GM18870 (cell line): Measurements from ENCODE around the gene C20orf144.

Experiments used
- ATAC-seq: cut with Tn5 transposase; IDR thresholded peaks from one replicate; pipeline ENCODE4 v1.9.1; 2021; ENCODE audit warnings: moderate library complexity; ENCODE audit not compliant: unreplicated experiment

C20orf144 gene

GRCh38 chr20:33649201-33649681 lies 12.9 kb upstream of the C20orf144 start:
- no peak for ATAC-seq

GRCh38 chr20:33650111-33650752 lies 11.9 kb upstream of the C20orf144 start:
- ATAC-seq, result no peak

GRCh38 chr20:33650753-33651561 lies 11.2 kb upstream of the C20orf144 start:
- ATAC-seq, result no peak

GRCh38 chr20:33651562-33652048 lies 10.5 kb upstream of the C20orf144 start:
- ATAC-seq, result no peak

GRCh38 chr20:33653218-33653899 lies 8.8 kb upstream of the C20orf144 start:
- no peak for ATAC-seq

- ATAC-seq, result no peak
Observed at GRCh38 chr20:33653900-33654596, 8.1 kb upstream of the C20orf144 start.

- ATAC-seq, result no peak
Observed at GRCh38 chr20:33654680-33655161, 7.4 kb upstream of the C20orf144 start.

GRCh38 chr20:33655164-33655563 lies 7.0 kb upstream of the C20orf144 start:
- ATAC-seq, result no peak

GRCh38 chr20:33656010-33656782 lies 5.9 kb upstream of the C20orf144 start:
- no peak for ATAC-seq

GRCh38 chr20:33656783-33657703 lies 5.1 kb upstream of the C20orf144 start:
- no peak for ATAC-seq

- no peak for ATAC-seq
Observed at GRCh38 chr20:33657704-33658095, 4.4 kb upstream of the C20orf144 start.

- no peak for ATAC-seq
Observed at GRCh38 chr20:33658510-33658909, 3.6 kb upstream of the C20orf144 start.

GRCh38 chr20:33658929-33659328 lies 3.2 kb upstream of the C20orf144 start:
- no peak for ATAC-seq

- ATAC-seq, result no peak
Observed at GRCh38 chr20:33659341-33660034, 2.6 kb upstream of the C20orf144 start.

- ATAC-seq, result no peak
Observed at GRCh38 chr20:33660035-33660684, 2.0 kb upstream of the C20orf144 start.

- ATAC-seq, result no peak
Observed at GRCh38 chr20:33660685-33661058, 1.5 kb upstream of the C20orf144 start.

- ATAC-seq, result no peak
Observed at GRCh38 chr20:33663161-33664084, 1.3 kb downstream of the C20orf144 start.
